Measurements from ENCODE around the gene B3GNT3.

B3GNT3 gene

DNA sequence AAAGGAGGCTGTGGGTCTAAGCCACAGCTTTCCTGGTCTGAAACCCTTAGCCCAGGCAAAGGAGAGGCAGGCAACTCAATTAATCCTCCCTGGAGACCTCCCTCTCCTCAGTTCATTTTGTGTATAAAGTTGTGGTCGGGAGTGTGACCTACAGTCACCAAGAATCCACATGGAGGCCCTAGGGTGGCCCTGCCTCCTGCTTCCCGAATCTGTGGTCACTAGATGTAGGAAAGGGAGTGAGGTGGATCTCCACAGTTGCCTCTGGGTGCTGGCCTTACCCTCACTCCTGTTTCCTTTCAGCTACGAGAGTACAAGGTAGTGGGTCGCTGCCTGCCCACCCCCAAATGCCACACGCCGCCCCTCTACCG lies 66.0 kb downstream of the B3GNT3 start:
- DNase-seq (ENCODE audit: low spot score), result no peak

GRCh38 chr19:17861542-17862402 lies 66.8 kb downstream of the B3GNT3 start:
- DNase-seq (ENCODE audit: low spot score), result no peak

- no peak for DNase-seq (ENCODE audit: low spot score)
These were observed 68.0 kb downstream of the B3GNT3 start for GRCh38 chr19:17862711-17863519.

Data from ecto neural progenitor cell (in vitro differentiated cells).